H1 (cell line): ENCODE measurements around the gene AQP6. TPM values are rescaled to one million over a fixed set of nuclear protein-coding genes. Genes with fewer than 3 reads are reported as not detected.
A peak's percentile ranks its signal among the peaks of the same experiment; 100 is the strongest.

Experiments
- CTCF ChIA-PET: fragments of 300-600 bp; sonication (Branson Sonifier 250); formaldehyde crosslinking; loops from one replicate; lab custom pipeline; 2021; ENCODE audit not compliant: partially characterized antibody; lab: Charles Lee
- POLR2A ChIA-PET: fragments of 300-600 bp; sonication (Branson Sonifier 250); formaldehyde crosslinking; loops from one replicate; lab custom pipeline; 2021; ENCODE audit warnings: inconsistent platforms; ENCODE audit not compliant: partially characterized antibody; lab: Charles Lee
- DNase-seq, 2 experiments: peaks; one replicate each; pipeline versions ENCODE4 v3.0.0 to v3.0.0-alpha.2; 2010 to 2022; ENCODE audit warnings: low spot score in 2 of 2, low read depth in 1 of 2, mixed read lengths in 1 of 2
- FAIRE-seq: peaks from 2 replicates; lab custom pipeline; 2011; peaks lifted over from hg19 to GRCh38; lab: Jason Lieb, UNC
- H2AFZ ChIP-seq: 2 replicates; pipeline ENCODE4 v1.8.1; 2012; ENCODE audit warnings: low read length, inconsistent platforms
- H2AK5ac ChIP-seq: 2 replicates; pipeline ENCODE4 v1.6.1; 2013; ENCODE audit warnings: low read depth, low read length
- H2BK120ac ChIP-seq: replicated peaks from 2 replicates; pipeline ENCODE3; 2013; ENCODE audit warnings: low read depth, low read length, inconsistent platforms
- H2BK12ac ChIP-seq: 2 replicates; pipeline ENCODE4 v1.6.1; 2013; ENCODE audit warnings: low read depth, low read length
- H2BK15ac ChIP-seq: 2 replicates; pipeline ENCODE4 v1.6.1; 2013; ENCODE audit warnings: low read length
- H2BK20ac ChIP-seq: 2 replicates; pipeline ENCODE4 v1.6.1; 2013; ENCODE audit warnings: low read length
- H2BK5ac ChIP-seq: 2 replicates; pipeline ENCODE4 v1.6.1; 2013; ENCODE audit warnings: low read depth, low read length
- H3K14ac ChIP-seq: 2 replicates; pipeline ENCODE4 v1.6.1; 2013; ENCODE audit warnings: inconsistent platforms; ENCODE audit not compliant: insufficient read length
- H3K18ac ChIP-seq: 2 replicates; pipeline ENCODE4 v1.6.1; 2013; ENCODE audit warnings: low read length; ENCODE audit errors: extremely low read depth
- H3K23ac ChIP-seq: 2 replicates; pipeline ENCODE4 v1.6.1; 2013; ENCODE audit warnings: inconsistent platforms; ENCODE audit not compliant: insufficient read length
- H3K23me2 ChIP-seq: 2 replicates; pipeline ENCODE4 v1.6.1; 2013; ENCODE audit warnings: low read depth, low read length
- H3K27ac ChIP-seq: 2 replicates; pipeline ENCODE4 v1.6.1; 2011; ENCODE audit warnings: low read depth, low read length, inconsistent platforms
- H3K27me3 ChIP-seq, 4 experiments: replicated peaks in 1 of 4; 1 replicate in 1 of 4; 2 replicates in 3 of 4; pipeline versions ENCODE4 v1.6.1 to v1.8.1; 2011 to 2013; ENCODE audit warnings: low read length in 3 of 4, mild to moderate bottlenecking in 3 of 4, inconsistent platforms in 2 of 4, mixed read lengths in 2 of 4, moderate library complexity in 1 of 4; ENCODE audit not compliant: control insufficient read depth in 3 of 4, insufficient read depth in 3 of 4; ENCODE audit errors: extremely low read depth in 1 of 4
- H3K36me3 ChIP-seq, 4 experiments: 2 replicates each; pipeline versions ENCODE4 v1.6.1 to v1.8.1; 2011 to 2013; ENCODE audit warnings: mild to moderate bottlenecking in 4 of 4, low read length in 3 of 4, moderate library complexity in 2 of 4, control low read depth in 1 of 4, inconsistent platforms in 1 of 4; ENCODE audit not compliant: insufficient read depth in 4 of 4, control insufficient read depth in 2 of 4
- H3K4ac ChIP-seq: replicated peaks from 2 replicates; pipeline ENCODE3; 2013; ENCODE audit warnings: low read length, low read depth, mixed read lengths, inconsistent platforms; ENCODE audit not compliant: insufficient read length
- H3K4me1 ChIP-seq, 4 experiments: replicated peaks in 1 of 4; 1 replicate in 1 of 4; 2 replicates in 3 of 4; pipeline versions ENCODE4 v1.6.1 to v1.8.1; 2011 to 2013; ENCODE audit warnings: low read length in 3 of 4, inconsistent platforms in 2 of 4, mixed read lengths in 1 of 4; ENCODE audit not compliant: insufficient read depth in 4 of 4, control insufficient read depth in 3 of 4
- H3K4me2 ChIP-seq, 2 experiments: 2 replicates each; pipeline versions ENCODE4 v1.6.1 to v1.8.1; 2011 to 2013; ENCODE audit warnings: low read depth in 2 of 2, low read length in 2 of 2, control low read depth in 1 of 2, inconsistent platforms in 1 of 2, mild to moderate bottlenecking in 1 of 2; ENCODE audit not compliant: insufficient read depth in 1 of 2
- H3K4me3 ChIP-seq, 4 experiments: fragments of 200-600, 300-600 bp in 1 of 4; sonication (generic), shearing (Covaris generic), sonication (Bioruptor Twin) in 1 of 4; 2 replicates each; pipeline versions ENCODE4 v1.5.1 to v1.8.1; 2011 to 2016; ENCODE audit warnings: low read length in 4 of 4, low read depth in 3 of 4, control low read depth in 2 of 4, inconsistent platforms in 2 of 4, mild to moderate bottlenecking in 2 of 4, mixed read lengths in 1 of 4, moderate library complexity in 1 of 4; ENCODE audit not compliant: insufficient read depth in 2 of 4; ENCODE audit errors: extremely low read depth in 1 of 4
- H3K56ac ChIP-seq: replicated peaks from 2 replicates; pipeline ENCODE3; 2013; ENCODE audit warnings: low read depth, mild to moderate bottlenecking, mixed read lengths, low read length, inconsistent platforms; ENCODE audit not compliant: insufficient read length
- H3K79me1 ChIP-seq: 2 replicates; pipeline ENCODE4 v1.6.1; 2013; ENCODE audit warnings: low read depth, low read length, control low read depth
- H3K79me2 ChIP-seq, 2 experiments: 2 replicates each; pipeline versions ENCODE4 v1.6.1 to v1.8.1; 2012 to 2013; ENCODE audit warnings: low read length in 2 of 2, mild to moderate bottlenecking in 2 of 2, inconsistent platforms in 1 of 2; ENCODE audit not compliant: insufficient read depth in 2 of 2, control insufficient read depth in 1 of 2
- H3K9ac ChIP-seq, 4 experiments: replicated peaks in 1 of 4; 1 replicate in 1 of 4; 2 replicates in 3 of 4; pipeline versions ENCODE4 v1.6.1 to v1.8.1; 2011 to 2013; ENCODE audit warnings: low read depth in 3 of 4, low read length in 3 of 4, control low read depth in 2 of 4, mild to moderate bottlenecking in 2 of 4, moderate library complexity in 2 of 4, inconsistent platforms in 1 of 4; ENCODE audit errors: extremely low read depth in 1 of 4
- H3K9me3 ChIP-seq, 2 experiments: 2 replicates each; pipeline versions ENCODE4 v1.6.1 to v1.8.1; 2012 to 2013; ENCODE audit warnings: mild to moderate bottlenecking in 2 of 2, moderate library complexity in 2 of 2, control low read depth in 1 of 2, inconsistent platforms in 1 of 2, low read depth in 1 of 2, low read length in 1 of 2, mixed read lengths in 1 of 2; ENCODE audit not compliant: insufficient read depth in 2 of 2
- H4K20me1 ChIP-seq, 2 experiments: replicated peaks in 1 of 2; 2 replicates each; pipeline versions ENCODE3 to v1.8.1; 2011 to 2013; ENCODE audit warnings: inconsistent platforms in 2 of 2, low read length in 2 of 2, mild to moderate bottlenecking in 1 of 2; ENCODE audit not compliant: insufficient read depth in 2 of 2, control insufficient read depth in 1 of 2
- H4K5ac ChIP-seq: 2 replicates; pipeline ENCODE4 v1.6.1; 2013; ENCODE audit warnings: low read length, low read depth, mixed read lengths, inconsistent platforms; ENCODE audit not compliant: insufficient read length
- H4K8ac ChIP-seq: 2 replicates; pipeline ENCODE4 v1.8.0; 2013; ENCODE audit warnings: mild to moderate bottlenecking, moderate library complexity, low read length, inconsistent platforms; ENCODE audit not compliant: insufficient read depth; ENCODE audit errors: extremely low read depth
- H4K91ac ChIP-seq: replicated peaks from 2 replicates; pipeline ENCODE3; 2013; ENCODE audit warnings: low read length, mixed read lengths, inconsistent platforms; ENCODE audit not compliant: insufficient read length
- FOSL1 ChIP-seq: IDR thresholded peaks from 2 replicates; pipeline ENCODE4 v1.6.1; 2011; ENCODE audit warnings: mild to moderate bottlenecking, low read depth, low read length, moderate library complexity; ENCODE audit not compliant: insufficient read depth
- HDAC2 ChIP-seq, 2 experiments: fragments of 300-600 bp in 1 of 2; sonication (generic) in 1 of 2; IDR thresholded peaks; 2 replicates each; pipeline ENCODE4 v1.6.1; 2011 to 2012; ENCODE audit warnings: low read depth in 2 of 2, low read length in 2 of 2, mild to moderate bottlenecking in 2 of 2, moderate library complexity in 2 of 2, borderline replicate concordance in 1 of 2, inconsistent platforms in 1 of 2
- KDM1A ChIP-seq: fragments of 200-600, 300-600 bp; sonication (generic); IDR thresholded peaks from 2 replicates; pipeline ENCODE4 v1.7.1; 2016; ENCODE audit warnings: mild to moderate bottlenecking, low read length, borderline replicate concordance
- KDM4A ChIP-seq: IDR thresholded peaks from one replicate; pipeline ENCODE4 v1.7.1; 2012; ENCODE audit warnings: low read depth, mild to moderate bottlenecking, moderate library complexity, low read length, inconsistent platforms; ENCODE audit not compliant: severe bottlenecking
- MAX ChIP-seq: IDR thresholded peaks from 2 replicates; pipeline ENCODE4 v1.6.1; 2012; ENCODE audit warnings: inconsistent platforms
- POLR2A ChIP-seq, 2 experiments: IDR thresholded peaks; 1 replicate in 1 of 2; 2 replicates in 1 of 2; pipeline ENCODE4 v1.6.1; 2011; ENCODE audit warnings: low read depth in 2 of 2, low read length in 2 of 2, mild to moderate bottlenecking in 2 of 2; ENCODE audit errors: control extremely low read depth in 1 of 2
- RAD21 ChIP-seq, 2 experiments: IDR thresholded peaks in 1 of 2; conservative IDR thresholded peaks in 1 of 2; 2 replicates each; pipeline ENCODE4 v1.6.1; 2011; ENCODE audit warnings: low read depth in 2 of 2, low read length in 2 of 2, improper control_type of control experiment in 1 of 2, inconsistent platforms in 1 of 2, mild to moderate bottlenecking in 1 of 2, moderate library complexity in 1 of 2
- SP1 ChIP-seq: IDR thresholded peaks from 2 replicates; pipeline ENCODE4 v1.6.1; 2011; ENCODE audit warnings: low read depth, low read length
- TEAD4 ChIP-seq: IDR thresholded peaks from 2 replicates; pipeline ENCODE4 v1.6.1; 2012; ENCODE audit warnings: low read depth, low read length, inconsistent platforms, mixed read lengths
- YY1 ChIP-seq: IDR thresholded peaks from 2 replicates; pipeline ENCODE4 v1.6.1; 2011; ENCODE audit warnings: low read depth, mild to moderate bottlenecking, low read length
- WGBS, 2 experiments: shearing (Covaris generic) in 1 of 2; methylation state at CpG; one replicate each; pipeline versions ENCODE4 v1.1.6 to v1.1.7; 2013 to 2015; ENCODE audit warnings: low lambda C conversion rate in 2 of 2, mixed read lengths in 2 of 2, inconsistent platforms in 1 of 2, low coverage in 1 of 2, missing lambda C conversion rate in 1 of 2; ENCODE audit not compliant: insufficient replicate concordance in 2 of 2, insufficient coverage in 1 of 2, insufficient read length in 1 of 2; ENCODE audit errors: extremely low coverage in 1 of 2, missing lambda C conversion rate in 1 of 2; 5-methylcytosine and 5-hydroxymethylcytosine counted together
- polyA plus RNA-seq, 7 experiments: library from polyadenylated mRNA; depleted of rRNA in 3 of 7; stranded (reverse) in 5 of 7; unstranded in 2 of 7; fragments of >200 nt in 5 of 7; fragments of 200-250 nt in 2 of 7; gene quantifications; 1 replicate in 5 of 7; 2 replicates in 1 of 7; 4 replicates in 1 of 7; pipeline versions ENCODE4 v1.2.1 to v1.2.3, GENCODE V29; 2011 to 2013; ENCODE audit warnings: missing spikeins in 2 of 7, mixed read lengths in 2 of 7
- total RNA-seq: library from RNA; stranded (reverse); fragmentation: NEBNext Ultra II Directional; extraction: Animal tissue kit (Norgen Biotek cat#: 25700); gene quantifications from 2 replicates; pipeline ENCODE4 v1.2.1, GENCODE V29; 2021

The AQP6 gene
- total and polyA plus RNA-seq, 2 of the 8 experiments (the other 6 are each of a cell fraction or from before 2014, with no cell fraction given) = 0.03 to 0.17 TPM

- H3K79me2 ChIP-seq = no peaks in the 10 kb centered on the region
- no peak overlapping the region for H3K9ac ChIP-seq
- no peak overlapping the region for H2BK20ac ChIP-seq
- no peak overlapping the region for H3K56ac ChIP-seq
- no peak overlapping the region for H4K91ac ChIP-seq
- no peaks in the 10 kb centered on the region for H3K9me3 ChIP-seq
- 6% methylated on average over 40 of the region's 40 CpGs; no CpG with 5 or more reads in 1 of the 2 experiments for WGBS, 2 experiments
- CTCF ChIA-PET = interaction anchor here (0.6 to 23.0 kb wide), 67 partner anchors 11 to 514 kb away, joined by 3 to 420 read pairs (median 5); partner anchors contain the start of genes AQP2, ASIC1, COX14 and FAIM2
- peak overlapping the region; percentile 6 to 81 for H3K4me2 ChIP-seq
- no peaks in the 10 kb centered on the region for H3K23me2 ChIP-seq
- peak overlapping the region; percentile 81; the same call in 1 of the 2 replicates for H3K18ac ChIP-seq
- H3K36me3 ChIP-seq = no peaks in the 10 kb centered on the region
- H3K14ac ChIP-seq = no peak overlapping the region
- no peak for FAIRE-seq
- H3K27me3 ChIP-seq = peaks cover 0 to 40% (median 21%) of the 10 kb centered on the region in 4 experiments; a peak in 6 of 7 replicates
- no peak overlapping the region for H3K4ac ChIP-seq
- peak; percentile 63 to 99 for DNase-seq
- peak overlapping the region; percentile 63; the same call in 1 of the 2 replicates for H4K8ac ChIP-seq
- peak overlapping the region; percentile 9; the same call in 1 of the 2 replicates for H2BK15ac ChIP-seq
- H3K23ac ChIP-seq = no peak overlapping the region
- POLR2A ChIA-PET = interaction anchor here (0.6 to 2.7 kb wide), 13 partner anchors 8 to 226 kb away, joined by 3 to 9 read pairs (median 5); partner anchors contain the start of genes AQP2, SMARCD1 and TMBIM6
- peak overlapping the region; percentile 67; the same call in 1 of the 2 replicates for H2AFZ ChIP-seq
- H3K4me1 ChIP-seq = peaks cover 0 to 9% (median 3%) of the 10 kb centered on the region in 4 experiments; a peak in 5 of 7 replicates
- H2BK12ac ChIP-seq = no peak overlapping the region; the same call in 1 of the 2 replicates
- no peak overlapping the region for H2BK5ac ChIP-seq
- no peaks in the 10 kb centered on the region for H3K79me1 ChIP-seq
- no peak overlapping the region for H2BK120ac ChIP-seq
- no peak overlapping the region for H3K27ac ChIP-seq
- no peak overlapping the region for H4K5ac ChIP-seq
- H4K20me1 ChIP-seq = no peaks in the 10 kb centered on the region
- H2AK5ac ChIP-seq = no peak overlapping the region
- peak overlapping the region in 3 of 4 experiments; percentile 31 to 53 (median 45); a peak in 6 of 8 replicates for H3K4me3 ChIP-seq
- TF ChIP-seq MAX (peak; percentile 69; the same call in 1 of the 2 replicates), KDM1A (no peak), KDM4A (peak; percentile 95), RAD21 (IDR thresholded peaks at IDR 0.05 in 1 of 2, conservative IDR thresholded peaks at IDR 0.05 in 1 of 2; ENCODE audit: low read depth in 2 of 2, low read length in 2 of 2) (peak; percentile 90 to 94), YY1 (peak; percentile 31; the same call in 1 of the 2 replicates), TEAD4 (no peak), HDAC2 (IDR thresholded peaks at IDR 0.05; ENCODE audit: borderline replicate concordance in 1 of 2, low read depth in 2 of 2, low read length in 2 of 2) (0 out of 4 replicates have a peak, but pooled peaks of 1 of the 2 experiments have one; percentile 11), FOSL1 (no peak), SP1 (no peak), POLR2A (IDR thresholded peaks at IDR 0.05; ENCODE audit: control extremely low read depth in 1 of 2, low read depth in 2 of 2, low read length in 2 of 2) (no peak)
Observed at GRCh38 chr12:49967042-49967776, 5.5 kb upstream of the AQP6 start.
